Astrocyte of the spinal cord (primary cell): Measurements from ENCODE around the gene MYH7.

Experiments used
- DNase-seq: peaks from one replicate; pipeline ENCODE4 v3.0.0; 2011; ENCODE audit warnings: low read depth, low spot score
- H3K4me3 ChIP-seq: 2 replicates; pipeline ENCODE4 v1.5.1; 2011; ENCODE audit warnings: low read depth, mild to moderate bottlenecking, low read length, moderate library complexity
- in situ Hi-C: cut with HindIII; loops from 2 replicates; pipeline ENCODE4 v1.10.0; 2017; ENCODE audit warnings: low sequenced_read_pairs
- TF ChIP-seq, protein P1 (sequence below): IDR thresholded peaks from 2 replicates; pipeline ENCODE4 v1.5.1; 2012; ENCODE audit warnings: low read depth, mild to moderate bottlenecking, low read length, inconsistent platforms

The MYH7 gene

DNA sequence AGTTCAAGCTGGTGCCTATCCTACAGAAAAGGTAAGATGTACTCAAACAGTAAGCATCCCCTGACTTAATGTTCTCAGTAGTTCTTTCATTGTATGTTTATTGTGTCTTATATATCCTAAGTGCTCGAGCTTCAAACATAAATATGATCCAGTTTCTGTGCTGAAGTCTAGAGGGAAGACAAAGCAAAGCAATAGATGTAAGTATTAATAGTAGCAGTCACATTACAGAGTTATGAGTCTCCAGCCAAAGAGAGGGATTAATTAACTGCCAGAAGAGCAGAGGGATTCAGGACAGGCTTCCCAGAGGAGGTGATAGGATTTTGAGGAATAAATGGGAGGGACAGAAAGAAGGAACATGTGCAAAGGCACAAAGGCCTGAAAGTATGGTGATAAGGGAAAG lies 35.5 kb upstream of the MYH7 start:
- no peak for DNase-seq
- TF ChIP-seq, protein P1, sequence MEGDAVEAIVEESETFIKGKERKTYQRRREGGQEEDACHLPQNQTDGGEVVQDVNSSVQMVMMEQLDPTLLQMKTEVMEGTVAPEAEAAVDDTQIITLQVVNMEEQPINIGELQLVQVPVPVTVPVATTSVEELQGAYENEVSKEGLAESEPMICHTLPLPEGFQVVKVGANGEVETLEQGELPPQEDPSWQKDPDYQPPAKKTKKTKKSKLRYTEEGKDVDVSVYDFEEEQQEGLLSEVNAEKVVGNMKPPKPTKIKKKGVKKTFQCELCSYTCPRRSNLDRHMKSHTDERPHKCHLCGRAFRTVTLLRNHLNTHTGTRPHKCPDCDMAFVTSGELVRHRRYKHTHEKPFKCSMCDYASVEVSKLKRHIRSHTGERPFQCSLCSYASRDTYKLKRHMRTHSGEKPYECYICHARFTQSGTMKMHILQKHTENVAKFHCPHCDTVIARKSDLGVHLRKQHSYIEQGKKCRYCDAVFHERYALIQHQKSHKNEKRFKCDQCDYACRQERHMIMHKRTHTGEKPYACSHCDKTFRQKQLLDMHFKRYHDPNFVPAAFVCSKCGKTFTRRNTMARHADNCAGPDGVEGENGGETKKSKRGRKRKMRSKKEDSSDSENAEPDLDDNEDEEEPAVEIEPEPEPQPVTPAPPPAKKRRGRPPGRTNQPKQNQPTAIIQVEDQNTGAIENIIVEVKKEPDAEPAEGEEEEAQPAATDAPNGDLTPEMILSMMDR: no peak
- in situ Hi-C loops: no loop called here

DNA sequence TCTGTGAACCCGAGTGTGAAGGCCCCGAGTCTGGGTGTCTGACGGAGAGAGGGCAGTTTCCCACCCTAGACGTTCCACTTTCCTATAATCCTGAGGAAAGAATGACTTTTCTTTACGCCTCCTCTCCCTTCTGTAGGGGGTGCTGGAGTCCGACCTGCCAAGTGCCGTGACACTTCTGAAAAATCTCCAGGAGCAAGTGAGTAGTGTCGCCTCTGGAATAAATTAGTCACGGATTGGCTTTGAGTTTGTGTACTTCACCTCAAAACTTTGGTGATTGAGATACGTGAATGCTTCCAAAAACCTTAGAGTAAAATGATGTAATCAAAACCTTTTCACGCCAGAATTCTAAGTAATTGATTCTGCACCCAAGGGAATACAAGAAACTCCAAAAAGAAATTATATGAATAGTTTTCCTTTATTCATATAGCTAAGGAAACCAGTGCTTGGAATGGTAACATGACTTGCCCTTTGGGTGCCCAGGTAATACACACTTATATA lies 34.5 kb upstream of the MYH7 start:
- TF ChIP-seq, protein P1: no peak
- peak overlapping the region; percentile 92 for H3K4me3 ChIP-seq
- DNase-seq: no peak
- in situ Hi-C loops: no loop called here

More for the DNA sequence above, 35.5 kb upstream of the MYH7 start:
- no peak overlapping the region for H3K4me3 ChIP-seq

DNA sequence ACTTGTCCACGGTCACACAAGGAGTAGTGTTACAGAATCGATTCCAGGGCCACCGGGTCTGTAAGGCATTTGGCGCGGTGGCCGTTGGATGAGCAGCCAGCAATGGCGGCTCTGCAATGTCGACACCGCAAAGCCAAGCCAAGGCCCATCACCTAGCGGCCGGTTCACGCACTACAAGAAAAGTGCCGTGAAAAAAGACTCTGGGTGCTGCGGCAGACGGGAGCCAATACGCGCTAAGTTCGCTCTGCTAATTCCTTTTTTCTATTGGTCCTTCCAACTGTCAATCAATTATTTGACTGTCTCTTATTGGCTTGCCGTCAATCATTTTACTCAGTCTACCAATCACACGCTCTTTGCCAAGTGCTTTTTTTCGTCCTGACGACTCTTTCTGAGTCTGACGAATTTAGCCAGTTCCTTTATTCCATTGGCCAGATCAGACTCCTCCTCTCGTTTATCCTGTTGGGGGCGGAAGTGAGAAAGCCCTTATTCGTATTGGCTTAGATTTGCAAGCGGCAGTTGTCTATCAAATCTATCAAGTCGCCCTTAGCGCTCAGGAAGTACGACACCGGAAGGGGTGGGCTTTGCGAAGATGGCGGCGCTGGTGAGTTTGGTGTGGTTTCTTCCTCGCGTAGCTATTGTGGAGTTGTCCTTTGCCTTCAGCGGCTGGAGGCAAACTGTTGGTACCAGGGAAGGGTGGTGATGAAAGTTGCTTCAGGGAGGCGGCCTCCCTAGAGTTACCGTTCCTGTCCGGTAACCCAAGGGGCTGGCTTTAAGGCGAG lies 33.9 kb upstream of the MYH7 start, which contains the start of gene NGDN:
TSS of gene NGDN (plus strand) at position 577 of the 779 bp plus-strand sequence. CDS start at position 590, 13 bp downstream.
- in situ Hi-C loops: no loop called here

GRCh38 chr14:23468704-23469126 lies 33.3 kb upstream of the MYH7 start:
- no peak for DNase-seq
- in situ Hi-C loops: no loop called here
- H3K4me3 ChIP-seq: peak overlapping the region; percentile 92
- TF ChIP-seq, protein P1: no peak

More for the DNA sequence above, 33.9 kb upstream of the MYH7 start, which contains the start of gene NGDN:
- TF ChIP-seq, protein P1: peak; percentile 85
- peak; percentile 100 for DNase-seq
- H3K4me3 ChIP-seq: peak within 1 kb of the TSS; percentile 92

DNA sequence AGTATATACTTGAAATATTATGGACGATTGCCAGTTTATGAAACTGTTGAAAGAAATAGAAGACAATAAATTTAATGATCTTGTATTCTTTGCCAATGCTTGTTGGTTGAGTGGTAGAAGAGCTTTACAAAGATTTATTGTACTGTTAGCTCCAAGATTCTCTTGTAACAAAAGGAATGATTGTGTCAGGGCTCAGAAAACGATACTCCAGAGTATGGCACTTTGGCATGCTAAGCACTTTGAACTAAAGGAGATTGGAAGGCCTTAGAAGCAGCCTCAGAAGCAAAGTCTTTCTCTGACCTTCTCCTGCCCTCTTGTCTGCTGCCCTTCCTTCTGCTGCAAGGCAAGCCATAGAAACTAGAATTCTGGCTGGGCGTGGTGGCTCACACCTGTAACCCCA lies 29.8 kb upstream of the MYH7 start:
- TF ChIP-seq, protein P1: no peak
- in situ Hi-C loops: no loop called here
- no peak overlapping the region for H3K4me3 ChIP-seq
- DNase-seq: no peak

- no peak overlapping the region for H3K4me3 ChIP-seq
- in situ Hi-C loops: no loop called here
- no peak for DNase-seq
- TF ChIP-seq, protein P1: no peak
These were observed 29.2 kb upstream of the MYH7 start for GRCh38 chr14:23464700-23465099.
